Liver (tissue), 9 donors: Measurements from ENCODE around the gene MYO7B. TPM values are rescaled to one million over a fixed set of nuclear protein-coding genes. Genes with fewer than 3 reads are reported as not detected.

Source experiments
- DNase-seq: peaks from one replicate; pipeline ENCODE4 v3.0.0-alpha.2; 2017; ENCODE audit warnings: low spot score
- H3K27ac ChIP-seq, 2 donors: one replicate each; pipeline ENCODE4 v1.7.0; 2013; ENCODE audit warnings: inconsistent platforms in 2 of 2, low read length in 2 of 2, control low read depth in 1 of 2, low read depth in 1 of 2, mild to moderate bottlenecking in 1 of 2
- H3K27me3 ChIP-seq, 4 donors: one replicate each; pipeline versions ENCODE4 v1.6.1 to v1.7.0; 2013; ENCODE audit warnings: low read length in 3 of 4, inconsistent platforms in 1 of 4, mild to moderate bottlenecking in 1 of 4, moderate library complexity in 1 of 4; ENCODE audit not compliant: control insufficient read depth in 4 of 4, insufficient read depth in 4 of 4
- H3K36me3 ChIP-seq, 4 donors: one replicate each; pipeline versions ENCODE4 v1.6.1 to v1.7.0; 2013; ENCODE audit warnings: low read length in 3 of 4, mild to moderate bottlenecking in 3 of 4, low read depth in 1 of 4, moderate library complexity in 1 of 4; ENCODE audit not compliant: control insufficient read depth in 4 of 4, insufficient read depth in 3 of 4
- H3K4me1 ChIP-seq, 4 donors: one replicate each; pipeline versions ENCODE4 v1.6.1 to v1.7.0; 2013; ENCODE audit warnings: low read length in 3 of 4, mild to moderate bottlenecking in 3 of 4, moderate library complexity in 1 of 4; ENCODE audit not compliant: control insufficient read depth in 4 of 4, insufficient read depth in 4 of 4
- H3K4me3 ChIP-seq, 3 donors: one replicate each; pipeline versions ENCODE4 v1.6.1 to v1.7.0; 2013; ENCODE audit warnings: low read length in 3 of 3, control low read depth in 1 of 3, low read depth in 1 of 3, mild to moderate bottlenecking in 1 of 3
- H3K9ac ChIP-seq, 2 donors: one replicate each; pipeline ENCODE4 v1.7.0; 2013; ENCODE audit warnings: low read length in 2 of 2, mild to moderate bottlenecking in 2 of 2, moderate library complexity in 2 of 2, control low read depth in 1 of 2, low read depth in 1 of 2
- H3K9me3 ChIP-seq, 4 donors: one replicate each; pipeline versions ENCODE4 v1.6.1 to v1.7.0; 2013; ENCODE audit warnings: low read length in 3 of 4; ENCODE audit not compliant: control insufficient read depth in 4 of 4
- ATF3 ChIP-seq: IDR thresholded peaks from 2 replicates; pipeline ENCODE4 v1.6.1; 2016; ENCODE audit warnings: antibody characterized with exemption
- CTCF ChIP-seq: fragments of 150-350 bp; IDR thresholded peaks from 2 replicates; pipeline ENCODE4 v1.5.1; 2017; ENCODE audit warnings: improper control_type of control experiment, low read depth, low read length; ENCODE audit not compliant: missing input control
- FOXA1 ChIP-seq: IDR thresholded peaks from 2 replicates; pipeline ENCODE4 v1.6.1; 2016; ENCODE audit warnings: antibody characterized with exemption
- FOXA2 ChIP-seq: IDR thresholded peaks from 2 replicates; pipeline ENCODE4 v1.6.1; 2016; ENCODE audit warnings: antibody characterized with exemption
- GABPA ChIP-seq, 2 donors: IDR thresholded peaks in 1 of 2; conservative IDR thresholded peaks in 1 of 2; 2 replicates each; pipeline ENCODE4 v1.6.1; 2016; ENCODE audit warnings: antibody characterized with exemption in 2 of 2, mild to moderate bottlenecking in 1 of 2, moderate library complexity in 1 of 2
- HNF4A ChIP-seq, 2 donors: conservative IDR thresholded peaks; 2 replicates each; pipeline ENCODE4 v1.6.1; 2016; ENCODE audit warnings: antibody characterized with exemption in 2 of 2, mild to moderate bottlenecking in 2 of 2
- HNF4G ChIP-seq: IDR thresholded peaks from 2 replicates; pipeline ENCODE4 v1.6.1; 2016; ENCODE audit warnings: antibody characterized with exemption
- JUND ChIP-seq, 2 donors: IDR thresholded peaks; 2 replicates each; pipeline ENCODE4 v1.6.1; 2016; ENCODE audit warnings: antibody characterized with exemption in 2 of 2
- NR2F2 ChIP-seq: IDR thresholded peaks from 2 replicates; pipeline ENCODE4 v1.6.1; 2016; ENCODE audit warnings: antibody characterized with exemption
- REST ChIP-seq: IDR thresholded peaks from 2 replicates; pipeline ENCODE4 v1.6.1; 2016; ENCODE audit warnings: antibody characterized with exemption, mild to moderate bottlenecking
- RXRA ChIP-seq, 2 donors: IDR thresholded peaks; 2 replicates each; pipeline ENCODE4 v1.6.1; 2017 to 2018; ENCODE audit warnings: antibody characterized with exemption in 2 of 2, mild to moderate bottlenecking in 1 of 2
- SP1 ChIP-seq: IDR thresholded peaks from 2 replicates; pipeline ENCODE4 v1.6.1; 2018; ENCODE audit warnings: antibody characterized with exemption, mild to moderate bottlenecking
- TAF1 ChIP-seq: conservative IDR thresholded peaks from 2 replicates; pipeline ENCODE4 v1.6.1; 2016; ENCODE audit warnings: antibody characterized with exemption, mild to moderate bottlenecking
- YY1 ChIP-seq: IDR thresholded peaks from 2 replicates; pipeline ENCODE4 v1.6.1; 2016; ENCODE audit warnings: antibody characterized with exemption, mild to moderate bottlenecking
- WGBS: extraction: QIAGEN DNeasy Blood & Tissue Kit; methylation state at CpG from one replicate; pipeline ENCODE4 v1.1.7; 2013; 5-methylcytosine and 5-hydroxymethylcytosine counted together
- polyA plus RNA-seq, 2 donors: library from polyadenylated mRNA; stranded (reverse) in 1 of 2; unstranded in 1 of 2; fragments of 200-250 nt in 1 of 2; fragments of >200 nt in 1 of 2; fragmentation: Nextera tagmentation in 1 of 2; extraction: Ambion mirVana in 1 of 2; gene quantifications; one replicate each; pipeline versions ENCODE4 v1.2.1 to v1.2.3, GENCODE V29; 2013 to 2015
- total RNA-seq, 2 donors: library from RNA; depleted of rRNA; stranded (reverse); fragments of >200 nt; gene quantifications; one replicate each; pipeline ENCODE4 v1.2.3, GENCODE V29; 2014
- donor health status: healthy.
- donor health status: healthy.
- donor health status: healthy.
- donor health status: healthy.
- donor health status: healthy.

The MYO7B gene
- total and polyA plus RNA-seq, 4 donors, result 0.15 to 1.1 (median 0.64) TPM

GRCh38 chr2:127532296-127532695 lies 3.2 kb upstream of the MYO7B start:
- Histone ChIP-seq H3K9me3 (no peaks in the 10 kb centered on the region), H3K9ac (no peak overlapping the region), H3K27me3 (no peaks in the 10 kb centered on the region), H3K36me3 (no peaks in the 10 kb centered on the region), H3K4me3 (no peak overlapping the region), H3K4me1 (peaks cover 0 to 4% (median 3%) of the 10 kb centered on the region in 4 donors), H3K27ac (no peak overlapping the region)
- 95% methylated on average over 8 of the region's 8 CpGs for WGBS
- TF ChIP-seq JUND (IDR thresholded peaks at IDR 0.05) (no peak), NR2F2 (no peak), FOXA2 (no peak), REST (no peak), FOXA1 (no peak), TAF1 (no peak), GABPA (IDR thresholded peaks at IDR 0.05 in 1 of 2, conservative IDR thresholded peaks at IDR 0.05 in 1 of 2) (no peak), CTCF (no peak), RXRA (IDR thresholded peaks at IDR 0.05) (no peak), SP1 (no peak), YY1 (no peak)
- no peak for DNase-seq

GRCh38 chr2:127535918-127536317 lies 435 bp downstream of the MYO7B start:
- H3K27me3 ChIP-seq, result no peaks in the 10 kb centered on the region
- peaks cover 0 to 3% (median 0%) of the 10 kb centered on the region in 4 donors for H3K4me1 ChIP-seq
- H3K4me3 ChIP-seq, result no peak overlapping the region
- no peaks in the 10 kb centered on the region for H3K36me3 ChIP-seq
- no peak overlapping the region for H3K9ac ChIP-seq
- H3K27ac ChIP-seq, result no peak overlapping the region
- no peak for TF ChIP-seq FOXA2
- no peak for TF ChIP-seq ATF3
- TF ChIP-seq HNF4G, result no peak
- TF ChIP-seq HNF4A (conservative IDR thresholded peaks at IDR 0.05), result no peak
- H3K9me3 ChIP-seq, result no peaks in the 10 kb centered on the region
- WGBS, result 81% methylated on average over 6 of the region's 6 CpGs
- DNase-seq, result no peak
